Measurements from ENCODE around the gene SCNN1A. TPM values are rescaled to one million over a fixed set of nuclear protein-coding genes. Genes with fewer than 3 reads are reported as not detected.

Gene SCNN1A
- total RNA-seq, 1 donor from 2014 or later, result 55.2 TPM

GRCh38 chr12:6420364-6420763 lies 45.0 kb upstream of the SCNN1A start:
- TF ChIP-seq POLR2A (IDR thresholded peaks at IDR 0.05) (no peak), CTCF (IDR thresholded peaks at IDR 0.05) (no peak), POLR2AphosphoS5 (IDR thresholded peaks at IDR 0.05; ENCODE audit: insufficient read depth in 1 of 2, low read depth in 1 of 2) (no peak)
- H3K27me3 ChIP-seq, result no peaks in the 10 kb centered on the region
- no peaks in the 10 kb centered on the region for H3K36me3 ChIP-seq
- intact Hi-C loops (cut with DNase I), result loop anchor here (5.0 kb wide), 1 partner anchor 117 kb away; no protein-coding TSS in a partner anchor
- no peaks in the 10 kb centered on the region for H3K9me3 ChIP-seq
- H3K4me3 ChIP-seq, result no peak overlapping the region
- no peak overlapping the region for H3K27ac ChIP-seq
- DNase-seq (ENCODE audit: extremely low spot score in 2 of 2), result no peak
- peaks cover 4% of the 10 kb centered on the region for H3K4me1 ChIP-seq

DNA sequence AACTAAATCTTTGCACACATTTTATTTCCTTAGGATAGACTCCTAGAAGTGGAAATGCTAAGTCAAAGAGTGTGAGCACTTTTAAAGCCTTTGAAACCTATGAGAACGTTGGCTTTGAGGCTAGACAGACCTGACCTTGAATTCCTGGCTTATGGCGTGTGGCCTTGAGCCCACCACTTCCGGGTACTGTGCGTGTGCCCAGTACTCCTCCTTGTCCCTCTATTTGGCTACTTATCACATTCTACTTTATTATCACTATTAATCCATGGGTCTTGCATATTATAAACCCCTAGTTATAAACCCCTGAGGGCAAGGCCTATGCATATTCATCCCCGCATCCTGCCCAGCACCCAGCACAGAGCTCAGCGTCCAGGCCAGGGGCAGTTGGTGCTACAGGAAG lies 43.4 kb upstream of the SCNN1A start:
- Histone ChIP-seq H3K27me3 (no peaks in the 10 kb centered on the region), H3K4me1 (peaks cover 2% of the 10 kb centered on the region), H3K9me3 (no peaks in the 10 kb centered on the region), H3K36me3 (no peaks in the 10 kb centered on the region), H3K27ac (no peak overlapping the region), H3K4me3 (no peak overlapping the region)
- intact Hi-C loops (cut with DNase I), result no loop called here
- TF ChIP-seq POLR2A (IDR thresholded peaks at IDR 0.05), result no peak
- TF ChIP-seq POLR2AphosphoS5 (IDR thresholded peaks at IDR 0.05; ENCODE audit: insufficient read depth in 1 of 2, low read depth in 1 of 2), result no peak
- no peak for TF ChIP-seq CTCF (IDR thresholded peaks at IDR 0.05)
- DNase-seq (ENCODE audit: extremely low spot score in 2 of 2), result no peak

DNA sequence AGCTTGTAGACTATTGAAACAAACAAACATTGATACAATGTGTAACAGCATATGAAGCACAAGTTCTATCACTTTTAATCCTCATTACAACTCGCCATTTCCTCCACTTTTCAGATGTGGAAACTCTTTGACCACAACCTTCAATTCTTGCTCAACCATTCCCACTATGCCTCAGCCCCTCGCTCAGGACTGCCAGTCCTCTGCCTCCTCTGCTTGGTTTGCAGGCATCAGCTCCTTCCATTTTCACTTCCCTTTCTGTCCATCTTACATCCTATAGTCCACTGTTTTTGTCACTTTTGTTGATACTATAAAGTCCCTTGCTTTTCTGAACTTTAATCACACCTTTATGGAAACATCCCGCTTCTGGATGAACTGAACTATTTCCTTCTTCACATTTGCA lies 41.2 kb upstream of the SCNN1A start:
- intact Hi-C loops (cut with DNase I), result no loop called here
- Histone ChIP-seq H3K36me3 (no peaks in the 10 kb centered on the region), H3K9me3 (no peaks in the 10 kb centered on the region), H3K27ac (no peak overlapping the region), H3K4me3 (no peak overlapping the region), H3K27me3 (no peaks in the 10 kb centered on the region), H3K4me1 (no peaks in the 10 kb centered on the region)
- DNase-seq (ENCODE audit: extremely low spot score in 2 of 2), result no peak
- TF ChIP-seq CTCF (IDR thresholded peaks at IDR 0.05), result no peak
- no peak for TF ChIP-seq POLR2AphosphoS5 (IDR thresholded peaks at IDR 0.05; ENCODE audit: insufficient read depth in 1 of 2, low read depth in 1 of 2)
- TF ChIP-seq POLR2A (IDR thresholded peaks at IDR 0.05), result no peak

GRCh38 chr12:6407236-6407954 lies 32.0 kb upstream of the SCNN1A start:
- Histone ChIP-seq H3K36me3 (no peaks in the 10 kb centered on the region), H3K4me1 (no peaks in the 10 kb centered on the region), H3K9me3 (no peaks in the 10 kb centered on the region), H3K4me3 (no peak overlapping the region), H3K27me3 (no peaks in the 10 kb centered on the region), H3K27ac (no peak overlapping the region)
- DNase-seq (ENCODE audit: extremely low spot score in 2 of 2), result no peak
- no peak for TF ChIP-seq CTCF (IDR thresholded peaks at IDR 0.05)
- TF ChIP-seq POLR2AphosphoS5 (IDR thresholded peaks at IDR 0.05; ENCODE audit: insufficient read depth in 1 of 2, low read depth in 1 of 2), result no peak
- no peak for TF ChIP-seq POLR2A (IDR thresholded peaks at IDR 0.05)
- intact Hi-C loops (cut with DNase I), result no loop called here

DNA sequence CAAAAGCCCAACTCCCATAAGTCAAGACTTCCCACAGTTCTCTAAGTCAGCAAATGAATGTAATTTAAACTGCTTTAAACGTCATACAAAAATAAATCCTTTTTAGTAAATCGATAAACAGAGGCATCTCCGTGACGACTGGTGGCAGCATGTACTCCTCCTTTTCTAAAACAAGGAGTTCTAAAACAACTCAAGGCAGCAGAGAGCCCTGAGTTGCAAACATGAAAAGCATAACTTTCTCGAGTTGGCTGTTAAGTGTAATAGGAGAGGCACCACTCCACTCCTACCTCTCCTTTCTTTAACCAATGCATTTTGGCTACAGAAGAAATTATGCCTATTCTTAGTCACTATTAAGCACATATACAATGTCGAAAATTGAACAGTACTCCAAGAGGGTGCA lies 30.6 kb upstream of the SCNN1A start:
- DNase-seq (ENCODE audit: extremely low spot score in 2 of 2), result no peak
- intact Hi-C loops (cut with DNase I), result no loop called here
- no peaks in the 10 kb centered on the region for H3K27me3 ChIP-seq
- H3K4me1 ChIP-seq, result no peaks in the 10 kb centered on the region
- H3K9me3 ChIP-seq, result no peaks in the 10 kb centered on the region
- no peak for TF ChIP-seq POLR2A (IDR thresholded peaks at IDR 0.05)
- TF ChIP-seq POLR2AphosphoS5 (IDR thresholded peaks at IDR 0.05; ENCODE audit: insufficient read depth in 1 of 2, low read depth in 1 of 2), result no peak
- TF ChIP-seq CTCF (IDR thresholded peaks at IDR 0.05), result no peak
- H3K4me3 ChIP-seq, result no peak overlapping the region
- H3K36me3 ChIP-seq, result no peaks in the 10 kb centered on the region
- H3K27ac ChIP-seq, result no peak overlapping the region
